HEK293 (cell line): ENCODE results near the gene HUNK.
A peak's percentile ranks its signal among the peaks of the same experiment; 100 is the strongest.

Experiments
- CTCF ChIA-PET: fragments of 350-600 bp; formaldehyde crosslinking; extraction: SDS; loops from one replicate; lab custom pipeline; 2021; ENCODE audit warnings: antibody characterized with exemption; lab: Yijun Ruan, JAX
- POLR2A ChIA-PET: fragments of 300-600 bp; formaldehyde crosslinking; extraction: SDS; loops from one replicate; lab custom pipeline; 2020; ENCODE audit warnings: antibody characterized with exemption, inconsistent platforms; lab: Yijun Ruan, JAX
- H3K27ac ChIP-seq: fragments of 200-500 bp; sonication (Bioruptor generic); 2 replicates; pipeline ENCODE4 v1.5.1; 2014; ENCODE audit warnings: low read depth, low read length, control low read depth, inconsistent platforms; ENCODE audit errors: extremely low read depth
- H3K36me3 ChIP-seq, 2 experiments: fragments of 200-500 bp in 1 of 2; sonication (Bioruptor generic) in 1 of 2; 1 replicate in 1 of 2; 2 replicates in 1 of 2; pipeline ENCODE4 v1.5.1; 2014 to 2017; ENCODE audit warnings: inconsistent platforms in 2 of 2, low read length in 2 of 2; ENCODE audit not compliant: control insufficient read depth in 2 of 2, insufficient read depth in 1 of 2
- H3K4me1 ChIP-seq: fragments of 200-500 bp; sonication (Bioruptor generic); 2 replicates; pipeline ENCODE4 v1.5.1; 2014; ENCODE audit warnings: mild to moderate bottlenecking, low read length, inconsistent platforms; ENCODE audit not compliant: control insufficient read depth, insufficient read depth
- H3K4me3 ChIP-seq: 2 replicates; pipeline ENCODE4 v1.5.1; 2011; ENCODE audit warnings: low read depth, mild to moderate bottlenecking, control low read depth, low read length, moderate library complexity
- H3K9me3 ChIP-seq: fragments of 200-500 bp; sonication (Bioruptor generic); 2 replicates; pipeline ENCODE4 v1.5.1; 2014; ENCODE audit warnings: low read depth, low read length, inconsistent platforms; ENCODE audit not compliant: control insufficient read depth, insufficient read depth
- AEBP2 ChIP-seq: fragments of 450-650 bp; formaldehyde crosslinking; IDR thresholded peaks from 2 replicates; pipeline ENCODE4 v1.5.1; 2016; ENCODE audit warnings: missing biosample characterization, missing genetic modification characterization, borderline replicate concordance
- BCL11A ChIP-seq: fragments of 450-650 bp; formaldehyde crosslinking; IDR thresholded peaks from 2 replicates; pipeline ENCODE4 v1.5.1; 2016; ENCODE audit warnings: low read depth, missing biosample characterization, missing genetic modification characterization
- CTCF ChIP-seq: fragments of 450-650 bp; formaldehyde crosslinking; IDR thresholded peaks from 2 replicates; pipeline ENCODE4 v1.5.1; 2016; ENCODE audit warnings: missing biosample characterization, missing genetic modification characterization
- FEZF1 ChIP-seq: fragments of 450-650 bp; formaldehyde crosslinking; IDR thresholded peaks from 2 replicates; pipeline ENCODE4 v1.5.1; 2016; ENCODE audit warnings: missing biosample characterization, missing genetic modification characterization
- GLIS1 ChIP-seq: fragments of 450-650 bp; formaldehyde crosslinking; IDR thresholded peaks from 2 replicates; pipeline ENCODE4 v1.5.1; 2016; ENCODE audit warnings: missing biosample characterization, missing genetic modification characterization
- KLF10 ChIP-seq: fragments of 450-650 bp; IDR thresholded peaks from 2 replicates; pipeline ENCODE4 v1.5.1; 2018; ENCODE audit warnings: missing biosample characterization, mild to moderate bottlenecking, missing genetic modification characterization
- PRDM6 ChIP-seq: fragments of 450-650 bp; formaldehyde crosslinking; IDR thresholded peaks from 2 replicates; pipeline ENCODE4 v1.5.1; 2017; ENCODE audit warnings: missing biosample characterization, missing genetic modification characterization
- SP7 ChIP-seq: fragments of 450-650 bp; formaldehyde crosslinking; IDR thresholded peaks from 2 replicates; pipeline ENCODE4 v1.5.1; 2016; ENCODE audit warnings: missing biosample characterization, missing genetic modification characterization
- TRIM28 ChIP-seq: IDR thresholded peaks from 2 replicates; pipeline ENCODE4 v1.6.1; 2011; ENCODE audit warnings: low read length, control low read depth, borderline replicate concordance
- ZBTB7A ChIP-seq: fragments of 450-650 bp; formaldehyde crosslinking; IDR thresholded peaks from 2 replicates; pipeline ENCODE4 v1.5.1; 2016; ENCODE audit warnings: low read depth, missing biosample characterization, missing genetic modification characterization
- ZFP3 ChIP-seq: fragments of 450-650 bp; formaldehyde crosslinking; IDR thresholded peaks from 2 replicates; pipeline ENCODE4 v1.5.1; 2016; ENCODE audit warnings: low read depth, missing biosample characterization, missing genetic modification characterization
- ZNF169 ChIP-seq: fragments of 450-650 bp; formaldehyde crosslinking; IDR thresholded peaks from 2 replicates; pipeline ENCODE4 v1.5.1; 2016; ENCODE audit warnings: missing biosample characterization, missing genetic modification characterization
- ZNF175 ChIP-seq: fragments of 450-650 bp; formaldehyde crosslinking; IDR thresholded peaks from 2 replicates; pipeline ENCODE4 v1.5.1; 2016; ENCODE audit warnings: missing biosample characterization, missing genetic modification characterization
- ZNF221 ChIP-seq: fragments of 450-650 bp; formaldehyde crosslinking; IDR thresholded peaks from 2 replicates; pipeline ENCODE4 v1.5.1; 2017; ENCODE audit warnings: missing biosample characterization, missing genetic modification characterization, borderline replicate concordance
- ZNF266 ChIP-seq: fragments of 450-650 bp; formaldehyde crosslinking; IDR thresholded peaks from 2 replicates; pipeline ENCODE4 v1.5.1; 2016; ENCODE audit warnings: missing biosample characterization, missing genetic modification characterization, low read depth
- ZNF311 ChIP-seq: fragments of 450-650 bp; formaldehyde crosslinking; IDR thresholded peaks from 2 replicates; pipeline ENCODE4 v1.5.1; 2017; ENCODE audit warnings: missing biosample characterization, missing genetic modification characterization, borderline replicate concordance
- ZNF341 ChIP-seq: fragments of 450-650 bp; formaldehyde crosslinking; IDR thresholded peaks from 2 replicates; pipeline ENCODE4; 2016; ENCODE audit warnings: low read depth, missing biosample characterization, missing genetic modification characterization
- ZNF426 ChIP-seq: fragments of 450-650 bp; formaldehyde crosslinking; IDR thresholded peaks from 2 replicates; pipeline ENCODE4 v1.5.1; 2017; ENCODE audit warnings: missing biosample characterization, missing genetic modification characterization, mild to moderate bottlenecking, inconsistent platforms, moderate library complexity
- ZNF529 ChIP-seq: fragments of 450-650 bp; formaldehyde crosslinking; IDR thresholded peaks from 2 replicates; pipeline ENCODE4 v1.5.1; 2017; ENCODE audit warnings: missing genetic modification characterization, missing biosample characterization; ENCODE audit not compliant: insufficient replicate concordance
- ZNF548 ChIP-seq: fragments of 450-650 bp; formaldehyde crosslinking; IDR thresholded peaks from 2 replicates; pipeline ENCODE4 v1.5.1; 2016; ENCODE audit warnings: missing biosample characterization, missing genetic modification characterization
- ZNF549 ChIP-seq: fragments of 450-650 bp; IDR thresholded peaks from 2 replicates; pipeline ENCODE4 v1.5.1; 2018; ENCODE audit warnings: missing biosample characterization, missing genetic modification characterization, mild to moderate bottlenecking, inconsistent platforms, moderate library complexity
- ZNF558 ChIP-seq: fragments of 450-650 bp; formaldehyde crosslinking; IDR thresholded peaks from 2 replicates; pipeline ENCODE4 v1.5.1; 2016; ENCODE audit warnings: missing biosample characterization, missing genetic modification characterization
- ZNF560 ChIP-seq: fragments of 450-650 bp; formaldehyde crosslinking; IDR thresholded peaks from 2 replicates; pipeline ENCODE4 v1.5.1; 2017; ENCODE audit warnings: missing biosample characterization, missing genetic modification characterization, borderline replicate concordance
- ZNF777 ChIP-seq: fragments of 450-650 bp; formaldehyde crosslinking; IDR thresholded peaks from 2 replicates; pipeline ENCODE4 v1.5.1; 2017; ENCODE audit warnings: missing biosample characterization, missing genetic modification characterization, borderline replicate concordance
- ZNF785 ChIP-seq: fragments of 450-650 bp; formaldehyde crosslinking; IDR thresholded peaks from 2 replicates; pipeline ENCODE4 v1.5.1; 2016; ENCODE audit warnings: missing biosample characterization, missing genetic modification characterization
- ZNF792 ChIP-seq: fragments of 450-650 bp; formaldehyde crosslinking; IDR thresholded peaks from 2 replicates; pipeline ENCODE4 v1.5.1; 2016; ENCODE audit warnings: missing biosample characterization, missing genetic modification characterization
- ZNF837 ChIP-seq: fragments of 450-650 bp; formaldehyde crosslinking; IDR thresholded peaks from 2 replicates; pipeline ENCODE4 v1.5.1; 2016; ENCODE audit warnings: missing biosample characterization, missing genetic modification characterization
- ZSCAN23 ChIP-seq: fragments of 450-650 bp; formaldehyde crosslinking; IDR thresholded peaks from 2 replicates; pipeline ENCODE4 v1.5.1; 2016; ENCODE audit warnings: missing biosample characterization, missing genetic modification characterization

Gene HUNK

GRCh38 chr21:31918250-31918775 lies 45.5 kb downstream of the HUNK start:
- H3K4me3 ChIP-seq, result no peak overlapping the region
- ChIA-PET POLR2A (no interaction called here), CTCF (no interaction called here)
- H3K4me1 ChIP-seq, result peaks cover 6% of the 10 kb centered on the region
- H3K27ac ChIP-seq, result no peak overlapping the region
- H3K36me3 ChIP-seq, result no peaks in the 10 kb centered on the region
- peak; percentile 93 for TF ChIP-seq ZNF548 (tag by site-specific recombination)
- TF ChIP-seq GLIS1, result no peak
- no peak for TF ChIP-seq ZFP3
- no peak for TF ChIP-seq ZNF549 (tag by site-specific recombination)
- TF ChIP-seq TRIM28, result peak; percentile 86; the same call in 1 of the 2 replicates
- no peak for TF ChIP-seq ZNF266 (tag by site-specific recombination)
- TF ChIP-seq CTCF (tag by site-specific recombination), result no peak
- TF ChIP-seq KLF10 (tag by site-specific recombination), result no peak
- H3K9me3 ChIP-seq, result no peaks in the 10 kb centered on the region

GRCh38 chr21:31920275-31920674 lies 47.5 kb downstream of the HUNK start:
- Histone ChIP-seq H3K36me3 (peaks cover 0 to 2% of the 10 kb centered on the region in 2 experiments; a peak in 1 of 3 replicates), H3K4me3 (no peak overlapping the region), H3K27ac (no peak overlapping the region), H3K4me1 (no peaks in the 10 kb centered on the region), H3K9me3 (no peaks in the 10 kb centered on the region)
- ChIA-PET CTCF (no interaction called here), POLR2A (no interaction called here)
- peak; percentile 49 for TF ChIP-seq ZNF341 (tag by site-specific recombination)
- peak; percentile 67 for TF ChIP-seq PRDM6 (tag by site-specific recombination)
- no peak for TF ChIP-seq ZNF311 (tag by site-specific recombination)
- TF ChIP-seq ZNF221 (tag by site-specific recombination), result no peak
- peak; percentile 21; the same call in 1 of the 2 replicates for TF ChIP-seq FEZF1 (tag by site-specific recombination)
- TF ChIP-seq ZNF169, result no peak
- TF ChIP-seq ZNF426 (tag by site-specific recombination), result no peak
- TF ChIP-seq ZNF785 (tag by site-specific recombination), result no peak
- TF ChIP-seq ZNF560 (tag by site-specific recombination), result no peak
- peak; percentile 35; the same call in 1 of the 2 replicates for TF ChIP-seq SP7

- ChIA-PET POLR2A (no interaction called here), CTCF (interaction anchor here (0.6 to 1.3 kb wide), 3 partner anchors 12 to 31 kb away, joined by 3 to 4 read pairs (median 4); no protein-coding TSS in a partner anchor)
- no peak overlapping the region for H3K4me3 ChIP-seq
- H3K27ac ChIP-seq, result no peak overlapping the region
- no peaks in the 10 kb centered on the region for H3K4me1 ChIP-seq
- H3K9me3 ChIP-seq, result no peaks in the 10 kb centered on the region
- H3K36me3 ChIP-seq, result peaks cover 4 to 5% of the 10 kb centered on the region in 2 experiments; a peak in 2 of 3 replicates
- TF ChIP-seq ZNF175 (tag by site-specific recombination) (no peak), AEBP2 (no peak), ZBTB7A (tag by site-specific recombination) (no peak), ZNF558 (tag by site-specific recombination) (no peak), ZNF529 (tag by site-specific recombination) (no peak), BCL11A (tag by site-specific recombination) (no peak), ZNF792 (tag by site-specific recombination) (no peak), ZNF837 (tag by site-specific recombination) (no peak), ZNF777 (tag by site-specific recombination) (no peak), ZSCAN23 (tag by site-specific recombination) (no peak)
These were observed 48.3 kb downstream of the HUNK start for GRCh38 chr21:31921079-31921478.
